ENCODE results near the gene ARHGEF28. TPM values are rescaled to one million over a fixed set of nuclear protein-coding genes. Genes with fewer than 3 reads are reported as not detected.

ARHGEF28 gene
- total RNA-seq, 1 donor from 2014 or later: 0.11 TPM

DNA sequence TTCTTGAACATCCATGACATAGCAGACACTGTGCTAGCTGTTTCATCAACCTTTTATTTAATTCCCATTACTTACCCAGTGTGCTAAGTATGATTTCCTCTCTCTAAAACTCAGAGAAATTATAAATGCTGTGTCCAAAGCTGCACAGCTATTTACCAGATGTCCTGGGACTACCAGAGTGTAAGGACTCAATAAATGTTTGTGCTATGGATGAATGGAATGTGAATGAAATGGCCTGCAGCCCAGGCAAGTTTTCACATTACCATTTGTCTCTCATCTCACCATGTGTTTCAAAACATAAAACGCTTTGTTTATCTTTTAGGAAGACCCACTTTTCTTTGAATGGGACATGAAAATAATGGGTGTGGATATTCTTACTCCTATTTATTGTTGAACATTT is 96.2 kb downstream of the ARHGEF28 start:
- H3K4me1 Mint-ChIP-seq: no peaks in the 10 kb centered on the region
- H3K9me3 ChIP-seq (ENCODE audit: low read depth): no peaks in the 10 kb centered on the region
- H3K4me3 ChIP-seq: no peak overlapping the region
- H3K79me2 ChIP-seq (ENCODE audit: low read depth): no peaks in the 10 kb centered on the region
- no peak overlapping the region for H3K27ac Mint-ChIP-seq
- TF ChIP-seq, protein P1, sequence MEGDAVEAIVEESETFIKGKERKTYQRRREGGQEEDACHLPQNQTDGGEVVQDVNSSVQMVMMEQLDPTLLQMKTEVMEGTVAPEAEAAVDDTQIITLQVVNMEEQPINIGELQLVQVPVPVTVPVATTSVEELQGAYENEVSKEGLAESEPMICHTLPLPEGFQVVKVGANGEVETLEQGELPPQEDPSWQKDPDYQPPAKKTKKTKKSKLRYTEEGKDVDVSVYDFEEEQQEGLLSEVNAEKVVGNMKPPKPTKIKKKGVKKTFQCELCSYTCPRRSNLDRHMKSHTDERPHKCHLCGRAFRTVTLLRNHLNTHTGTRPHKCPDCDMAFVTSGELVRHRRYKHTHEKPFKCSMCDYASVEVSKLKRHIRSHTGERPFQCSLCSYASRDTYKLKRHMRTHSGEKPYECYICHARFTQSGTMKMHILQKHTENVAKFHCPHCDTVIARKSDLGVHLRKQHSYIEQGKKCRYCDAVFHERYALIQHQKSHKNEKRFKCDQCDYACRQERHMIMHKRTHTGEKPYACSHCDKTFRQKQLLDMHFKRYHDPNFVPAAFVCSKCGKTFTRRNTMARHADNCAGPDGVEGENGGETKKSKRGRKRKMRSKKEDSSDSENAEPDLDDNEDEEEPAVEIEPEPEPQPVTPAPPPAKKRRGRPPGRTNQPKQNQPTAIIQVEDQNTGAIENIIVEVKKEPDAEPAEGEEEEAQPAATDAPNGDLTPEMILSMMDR (IDR thresholded peaks at IDR 0.05): no peak
- no peak for TF ChIP-seq EZH2phosphoT487 (IDR thresholded peaks at IDR 0.05)
- no peak for TF ChIP-seq EZH2 (IDR thresholded peaks at IDR 0.05)
- H3K4me1 ChIP-seq: no peaks in the 10 kb centered on the region
- H3K9me3 Mint-ChIP-seq: no peaks in the 10 kb centered on the region
- H3K27me3 Mint-ChIP-seq (ENCODE audit: insufficient read depth, low read depth): no peaks in the 10 kb centered on the region
- H3K9ac ChIP-seq: no peak overlapping the region
- no peaks in the 10 kb centered on the region for H3K36me3 ChIP-seq
- H3K36me3 Mint-ChIP-seq: no peaks in the 10 kb centered on the region
- no peak overlapping the region for H3K27ac ChIP-seq
- H3K4me3 Mint-ChIP-seq: no peak overlapping the region
- DNase-seq (ENCODE audit: low spot score): no peak
- H3F3A ChIP-seq (ENCODE audit: low read depth): no peaks in the 10 kb centered on the region
- no peaks in the 10 kb centered on the region for H3K27me3 ChIP-seq
- H3K4me2 ChIP-seq: no peak overlapping the region
- H4K20me1 ChIP-seq (ENCODE audit: low read depth): no peaks in the 10 kb centered on the region
- no peak overlapping the region for H2AFZ ChIP-seq (replicated peaks)

- Histone ChIP-seq H3K9me3 (ENCODE audit: low read depth) (no peaks in the 10 kb centered on the region), H3K4me3 (no peak overlapping the region), H3K4me1 (no peaks in the 10 kb centered on the region), H3K79me2 (ENCODE audit: low read depth) (no peaks in the 10 kb centered on the region), H3K27ac (no peak overlapping the region), H2AFZ (replicated peaks) (no peak overlapping the region), H3K36me3 (no peaks in the 10 kb centered on the region), H3F3A (ENCODE audit: low read depth) (no peaks in the 10 kb centered on the region), H3K27me3 (no peaks in the 10 kb centered on the region), H3K9ac (no peak overlapping the region), H3K4me2 (no peak overlapping the region), H4K20me1 (ENCODE audit: low read depth) (no peaks in the 10 kb centered on the region)
- no peak for DNase-seq (ENCODE audit: low spot score)
- H3K27ac Mint-ChIP-seq: no peak overlapping the region
- no peaks in the 10 kb centered on the region for H3K9me3 Mint-ChIP-seq
- H3K4me1 Mint-ChIP-seq: no peaks in the 10 kb centered on the region
- H3K36me3 Mint-ChIP-seq: no peaks in the 10 kb centered on the region
- H3K4me3 Mint-ChIP-seq: no peak overlapping the region
- H3K27me3 Mint-ChIP-seq (ENCODE audit: insufficient read depth, low read depth): peaks cover 2% of the 10 kb centered on the region
- TF ChIP-seq, protein P1 (IDR thresholded peaks at IDR 0.05): no peak
- TF ChIP-seq EZH2 (IDR thresholded peaks at IDR 0.05): no peak
- TF ChIP-seq EZH2phosphoT487 (IDR thresholded peaks at IDR 0.05): no peak
Observed at GRCh38 chr5:73726071-73726470, 100.1 kb downstream of the ARHGEF28 start.

DNA sequence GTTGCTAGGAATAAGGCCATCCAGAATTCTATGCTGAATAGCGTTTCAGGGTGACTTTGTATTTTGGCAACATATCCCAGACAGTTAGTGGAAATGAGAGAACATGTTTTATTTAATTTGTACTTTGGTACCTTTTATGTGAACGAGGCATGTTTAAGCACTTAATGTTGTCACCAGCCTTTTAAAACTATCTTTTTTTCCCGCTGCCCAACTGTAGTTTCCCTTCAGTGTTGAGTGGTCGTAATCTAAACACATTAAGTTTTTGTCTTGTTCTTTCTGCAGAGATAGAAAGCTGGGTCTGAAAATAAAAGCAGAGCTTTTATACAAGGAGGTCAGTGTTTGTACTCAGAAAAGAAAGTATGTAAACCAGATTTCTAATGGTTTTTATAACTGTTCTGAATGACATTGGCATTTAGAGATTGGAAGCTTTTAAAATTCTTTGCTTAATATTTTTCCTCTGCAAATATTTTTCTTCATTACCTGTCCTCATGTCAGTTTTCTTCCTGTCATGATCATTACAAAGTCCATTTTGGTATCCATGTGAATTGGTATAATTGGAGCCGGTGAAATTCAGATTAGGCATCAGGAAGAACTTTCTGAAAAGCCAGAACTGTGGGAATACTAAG is 100.7 kb downstream of the ARHGEF28 start:
- Histone ChIP-seq H3K27me3 (no peaks in the 10 kb centered on the region), H3K79me2 (ENCODE audit: low read depth) (no peaks in the 10 kb centered on the region), H3K9ac (no peak overlapping the region), H3F3A (ENCODE audit: low read depth) (no peaks in the 10 kb centered on the region), H3K36me3 (no peaks in the 10 kb centered on the region), H3K4me2 (no peak overlapping the region), H3K4me3 (no peak overlapping the region), H2AFZ (replicated peaks) (no peak overlapping the region), H3K4me1 (no peaks in the 10 kb centered on the region), H3K27ac (no peak overlapping the region), H4K20me1 (ENCODE audit: low read depth) (no peaks in the 10 kb centered on the region), H3K9me3 (ENCODE audit: low read depth) (no peaks in the 10 kb centered on the region)
- H3K4me1 Mint-ChIP-seq: no peaks in the 10 kb centered on the region
- no peak overlapping the region for H3K27ac Mint-ChIP-seq
- peaks cover 2% of the 10 kb centered on the region for H3K27me3 Mint-ChIP-seq (ENCODE audit: insufficient read depth, low read depth)
- no peak overlapping the region for H3K4me3 Mint-ChIP-seq
- TF ChIP-seq EZH2phosphoT487 (IDR thresholded peaks at IDR 0.05) (no peak), EZH2 (IDR thresholded peaks at IDR 0.05) (no peak)
- TF ChIP-seq, protein P1 (IDR thresholded peaks at IDR 0.05): no peak
- DNase-seq (ENCODE audit: low spot score): no peak
- H3K36me3 Mint-ChIP-seq: no peaks in the 10 kb centered on the region
- H3K9me3 Mint-ChIP-seq: no peaks in the 10 kb centered on the region
